SJCRH30 (cell line): ENCODE results near the gene CLDN5. TPM values are rescaled to one million over a fixed set of nuclear protein-coding genes. Genes with fewer than 3 reads are reported as not detected.
"Not testable (repeated sequence)": the region's sequence is repeated elsewhere in the genome, so short reads cannot be mapped to it uniquely, and the experiment has no call there.

Experiments
- DNase-seq, 2 experiments: peaks; one replicate each; pipeline ENCODE4 v3.0.0-alpha.2; 2015 to 2020
- H3K27ac ChIP-seq: fragments of 250-450 bp; sonication (Bioruptor Pico); 2 replicates; pipeline ENCODE4 v1.5.1; 2020; ENCODE audit warnings: mild to moderate bottlenecking, moderate library complexity
- H3K27me3 ChIP-seq: fragments of 250-450 bp; sonication (Bioruptor Pico); 2 replicates; pipeline ENCODE4 v1.5.1; 2020; ENCODE audit warnings: mild to moderate bottlenecking, moderate library complexity
- H3K36me3 ChIP-seq: fragments of 250-450 bp; sonication (Bioruptor Pico); 2 replicates; pipeline ENCODE4 v1.5.1; 2020; ENCODE audit warnings: mild to moderate bottlenecking, moderate library complexity
- H3K4me1 ChIP-seq: fragments of 250-450 bp; sonication (Bioruptor Pico); 2 replicates; pipeline ENCODE4 v1.5.1; 2020; ENCODE audit warnings: mild to moderate bottlenecking, moderate library complexity
- H3K4me3 ChIP-seq: fragments of 250-450 bp; sonication (Bioruptor Pico); 2 replicates; pipeline ENCODE4 v1.5.1; 2020; ENCODE audit warnings: mild to moderate bottlenecking, moderate library complexity
- H3K9me3 ChIP-seq: fragments of 250-450 bp; sonication (Bioruptor Pico); replicated peaks from 2 replicates; pipeline ENCODE4 v1.5.1; 2020; ENCODE audit warnings: mild to moderate bottlenecking, moderate library complexity
- total RNA-seq: library from RNA; depleted of rRNA; stranded (reverse); fragments of >200 nt; shearing (Covaris generic); gene quantifications from 2 replicates; pipeline ENCODE4 v1.2.3, GENCODE V29; 2014

The CLDN5 gene
- total RNA-seq, 1 experiment from 2014 or later, result 0.04 TPM

GRCh38 chr22:19556963-19557545 is 32.8 kb upstream of the CLDN5 start:
- H3K27me3 ChIP-seq, result no peaks in the 10 kb centered on the region
- no peak overlapping the region for H3K27ac ChIP-seq
- peaks cover 2% of the 10 kb centered on the region; the same call in 1 of the 2 replicates for H3K9me3 ChIP-seq
- no peaks in the 10 kb centered on the region for H3K36me3 ChIP-seq
- no peaks in the 10 kb centered on the region for H3K4me1 ChIP-seq
- H3K4me3 ChIP-seq, result no peak overlapping the region
- no peak for DNase-seq

GRCh38 chr22:19555651-19556050 is 31.4 kb upstream of the CLDN5 start:
- Histone ChIP-seq H3K27me3 (no peaks in the 10 kb centered on the region), H3K4me1 (no peaks in the 10 kb centered on the region), H3K4me3 (no peak overlapping the region), H3K27ac (no peak overlapping the region), H3K36me3 (no peaks in the 10 kb centered on the region), H3K9me3 (peaks cover 2% of the 10 kb centered on the region; the same call in 1 of the 2 replicates)
- DNase-seq, result no peak

GRCh38 chr22:19554834-19555404 is 30.7 kb upstream of the CLDN5 start:
- no peak for DNase-seq
- H3K4me1 ChIP-seq, result no peaks in the 10 kb centered on the region
- peaks cover 2% of the 10 kb centered on the region; the same call in 1 of the 2 replicates for H3K9me3 ChIP-seq
- no peaks in the 10 kb centered on the region for H3K27me3 ChIP-seq
- H3K36me3 ChIP-seq, result no peaks in the 10 kb centered on the region
- H3K4me3 ChIP-seq, result no peak overlapping the region
- H3K27ac ChIP-seq, result no peak overlapping the region

- H3K4me1 ChIP-seq, result no peaks in the 10 kb centered on the region
- no peak for DNase-seq
- H3K4me3 ChIP-seq, result no peak overlapping the region
- H3K27me3 ChIP-seq, result no peaks in the 10 kb centered on the region
- no peak overlapping the region for H3K27ac ChIP-seq
- H3K36me3 ChIP-seq, result no peaks in the 10 kb centered on the region
- peaks cover 2% of the 10 kb centered on the region; the same call in 1 of the 2 replicates for H3K9me3 ChIP-seq
Measured at GRCh38 chr22:19553201-19553600, 29.0 kb upstream of the CLDN5 start.

GRCh38 chr22:19550382-19550781 is 26.2 kb upstream of the CLDN5 start:
- Histone ChIP-seq H3K27me3 (no peaks in the 10 kb centered on the region), H3K4me1 (no peaks in the 10 kb centered on the region), H3K36me3 (no peaks in the 10 kb centered on the region), H3K27ac (no peak overlapping the region), H3K4me3 (no peak overlapping the region), H3K9me3 (peaks cover 2% of the 10 kb centered on the region; the same call in 1 of the 2 replicates)
- DNase-seq, result no peak

- Histone ChIP-seq H3K36me3 (no peaks in the 10 kb centered on the region), H3K9me3 (peaks cover 2% of the 10 kb centered on the region; the same call in 1 of the 2 replicates), H3K4me3 (no peak overlapping the region), H3K27ac (no peak overlapping the region), H3K4me1 (no peaks in the 10 kb centered on the region), H3K27me3 (no peaks in the 10 kb centered on the region)
- no peak for DNase-seq
Measured at GRCh38 chr22:19549428-19549827, 25.2 kb upstream of the CLDN5 start.

- Histone ChIP-seq H3K27ac (no peak overlapping the region), H3K27me3 (no peaks in the 10 kb centered on the region), H3K36me3 (no peaks in the 10 kb centered on the region), H3K9me3 (no peaks in the 10 kb centered on the region; the same call in 1 of the 2 replicates), H3K4me3 (no peak overlapping the region), H3K4me1 (no peaks in the 10 kb centered on the region)
- no peak for DNase-seq
Measured at GRCh38 chr22:19548964-19549363, 24.8 kb upstream of the CLDN5 start.

GRCh38 chr22:19548427-19548826 is 24.2 kb upstream of the CLDN5 start:
- not testable (repeated sequence) for H3K9me3 ChIP-seq, H3K4me3 ChIP-seq, H3K27ac ChIP-seq, DNase-seq, H3K27me3 ChIP-seq, H3K36me3 ChIP-seq, H3K4me1 ChIP-seq

- Histone ChIP-seq H3K4me3 (no peak overlapping the region), H3K27ac (no peak overlapping the region), H3K27me3 (no peaks in the 10 kb centered on the region), H3K9me3 (no peaks in the 10 kb centered on the region), H3K36me3 (no peaks in the 10 kb centered on the region), H3K4me1 (no peaks in the 10 kb centered on the region)
- DNase-seq, result no peak
Measured at GRCh38 chr22:19547620-19548019, 23.4 kb upstream of the CLDN5 start.

GRCh38 chr22:19546680-19547079 is 22.5 kb upstream of the CLDN5 start:
- H3K27ac ChIP-seq, result no peak overlapping the region
- DNase-seq, result no peak
- H3K4me3 ChIP-seq, result no peak overlapping the region
- no peaks in the 10 kb centered on the region for H3K36me3 ChIP-seq
- H3K27me3 ChIP-seq, result no peaks in the 10 kb centered on the region; the same call in 1 of the 2 replicates
- H3K9me3 ChIP-seq, result no peaks in the 10 kb centered on the region
- H3K4me1 ChIP-seq, result no peaks in the 10 kb centered on the region

GRCh38 chr22:19545935-19546207 is 21.7 kb upstream of the CLDN5 start:
- H3K4me3 ChIP-seq, result no peak overlapping the region
- no peaks in the 10 kb centered on the region; the same call in 1 of the 2 replicates for H3K27me3 ChIP-seq
- no peaks in the 10 kb centered on the region for H3K4me1 ChIP-seq
- no peaks in the 10 kb centered on the region for H3K36me3 ChIP-seq
- no peak for DNase-seq
- no peaks in the 10 kb centered on the region for H3K9me3 ChIP-seq
- H3K27ac ChIP-seq, result no peak overlapping the region

GRCh38 chr22:19543970-19544708 is 19.9 kb upstream of the CLDN5 start:
- Histone ChIP-seq H3K27me3 (no peaks in the 10 kb centered on the region; the same call in 1 of the 2 replicates), H3K4me3 (no peak overlapping the region), H3K4me1 (no peaks in the 10 kb centered on the region), H3K36me3 (no peaks in the 10 kb centered on the region), H3K27ac (no peak overlapping the region), H3K9me3 (no peaks in the 10 kb centered on the region)
- DNase-seq, result no peak

- H3K36me3 ChIP-seq, result no peaks in the 10 kb centered on the region
- no peak for DNase-seq
- no peak overlapping the region for H3K4me3 ChIP-seq
- no peak overlapping the region for H3K27ac ChIP-seq
- H3K9me3 ChIP-seq, result no peaks in the 10 kb centered on the region
- H3K4me1 ChIP-seq, result no peaks in the 10 kb centered on the region
- H3K27me3 ChIP-seq, result no peaks in the 10 kb centered on the region; the same call in 1 of the 2 replicates
Measured at GRCh38 chr22:19540394-19540793, 16.2 kb upstream of the CLDN5 start.

GRCh38 chr22:19537941-19538488 is 13.8 kb upstream of the CLDN5 start:
- Histone ChIP-seq H3K4me3 (no peak overlapping the region), H3K9me3 (no peaks in the 10 kb centered on the region), H3K4me1 (no peaks in the 10 kb centered on the region), H3K27ac (no peak overlapping the region), H3K27me3 (no peaks in the 10 kb centered on the region; the same call in 1 of the 2 replicates), H3K36me3 (no peaks in the 10 kb centered on the region)
- DNase-seq, result no peak

GRCh38 chr22:19536564-19536963 is 12.4 kb upstream of the CLDN5 start:
- Histone ChIP-seq H3K9me3 (no peaks in the 10 kb centered on the region), H3K4me1 (no peaks in the 10 kb centered on the region), H3K4me3 (no peak overlapping the region), H3K27me3 (no peaks in the 10 kb centered on the region), H3K27ac (no peak overlapping the region), H3K36me3 (no peaks in the 10 kb centered on the region)
- DNase-seq, result no peak
